Mucosa of descending colon (tissue), 3 donors: ENCODE results near the gene DDAH1. TPM values are rescaled to one million over a fixed set of nuclear protein-coding genes. Genes with fewer than 3 reads are reported as not detected.

Experiments used
- ATAC-seq: fragments of 200-7000 bp; cut with Tn5 transposase; one replicate; pipeline ENCODE4 v1.9.1; 2020; ENCODE audit warnings: mild to moderate bottlenecking, moderate library complexity
- DNase-seq, 3 donors: peaks; one replicate each; pipeline ENCODE4 v3.0.0-alpha.2; 2020
- H3K36me3 ChIP-seq: fragments of 200-600 bp; one replicate; pipeline ENCODE4 v1.8.0; 2021; ENCODE audit warnings: low read depth, mild to moderate bottlenecking
- H3K4me1 ChIP-seq: fragments of 200-600 bp; one replicate; pipeline ENCODE4 v1.8.0; 2021; ENCODE audit warnings: low read depth, mild to moderate bottlenecking
- H3K4me3 ChIP-seq: fragments of 200-600 bp; one replicate; pipeline ENCODE4 v1.8.0; 2021; ENCODE audit warnings: mild to moderate bottlenecking
- H3K9me3 ChIP-seq: fragments of 200-600 bp; one replicate; pipeline ENCODE4 v1.8.0; 2021; ENCODE audit warnings: mild to moderate bottlenecking
- intact Hi-C, 2 donors: fragments of 100-400 bp; cut with DNase I in 1 of 2; cut with micrococcal nuclease in 1 of 2; formaldehyde crosslinking; loops; one replicate each; pipeline versions ENCODE4 v1.11.0 to v1.11.1; 2022; cut with DNase I, micrococcal nuclease
- total RNA-seq, 3 donors: library from RNA; stranded (reverse); fragmentation: NEBNext Ultra II Directional in 2 of 3; extraction: Animal tissue kit (Norgen Biotek cat#: 25700) in 2 of 3; gene quantifications; one replicate each; pipeline versions ENCODE4 v1.2.1 to v1.2.4, GENCODE V29; 2021 to 2023
- TF ChIP-seq, protein P1 (sequence below): fragments of 200-600 bp; IDR thresholded peaks from one replicate; pipeline ENCODE4 v1.8.0; 2022; ENCODE audit warnings: antibody characterized with exemption, mild to moderate bottlenecking
- donor health status: DM: no; HTN: no; CAD: no; lungs with moderate emphysema.
- donor health status: DM: no; HTN: no; CAD: no.
- donor health status: DM: no; HTN: yes; CAD: no.

The DDAH1 gene
- total RNA-seq, 3 donors from 2014 or later = 45.9 to 86.3 (median 74.1) TPM

DNA sequence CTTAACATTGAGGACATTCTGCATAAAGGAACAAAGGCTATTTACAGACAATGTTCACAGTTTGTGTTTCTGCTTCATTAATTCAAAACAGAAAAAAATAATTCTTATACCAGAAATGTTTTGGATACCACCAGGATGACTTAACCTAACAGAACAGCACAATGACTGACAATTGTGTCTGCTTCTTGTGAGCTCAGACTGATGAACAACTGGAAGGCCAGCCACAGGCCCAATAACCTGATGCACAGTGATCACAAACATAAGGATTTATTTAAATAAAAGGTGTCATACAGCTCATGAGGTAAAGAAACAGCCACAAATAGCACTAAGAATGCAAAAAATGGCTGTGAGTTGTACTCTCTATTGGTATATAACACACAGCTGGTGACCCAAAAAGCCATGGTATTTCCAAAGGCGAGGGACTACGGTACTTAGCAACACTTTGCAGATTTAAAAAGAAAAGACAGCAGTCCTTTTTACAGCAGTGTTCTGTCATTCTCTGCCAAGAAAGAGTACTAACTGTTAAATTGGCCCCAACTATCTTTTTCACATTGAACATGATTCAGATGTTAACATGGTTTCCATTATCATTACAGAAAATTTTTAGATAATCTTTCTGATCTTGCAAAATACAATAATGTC is 32.1 kb upstream of the DDAH1 start:
- no peak for DNase-seq
- no peak for ATAC-seq
- TF ChIP-seq, protein P1, sequence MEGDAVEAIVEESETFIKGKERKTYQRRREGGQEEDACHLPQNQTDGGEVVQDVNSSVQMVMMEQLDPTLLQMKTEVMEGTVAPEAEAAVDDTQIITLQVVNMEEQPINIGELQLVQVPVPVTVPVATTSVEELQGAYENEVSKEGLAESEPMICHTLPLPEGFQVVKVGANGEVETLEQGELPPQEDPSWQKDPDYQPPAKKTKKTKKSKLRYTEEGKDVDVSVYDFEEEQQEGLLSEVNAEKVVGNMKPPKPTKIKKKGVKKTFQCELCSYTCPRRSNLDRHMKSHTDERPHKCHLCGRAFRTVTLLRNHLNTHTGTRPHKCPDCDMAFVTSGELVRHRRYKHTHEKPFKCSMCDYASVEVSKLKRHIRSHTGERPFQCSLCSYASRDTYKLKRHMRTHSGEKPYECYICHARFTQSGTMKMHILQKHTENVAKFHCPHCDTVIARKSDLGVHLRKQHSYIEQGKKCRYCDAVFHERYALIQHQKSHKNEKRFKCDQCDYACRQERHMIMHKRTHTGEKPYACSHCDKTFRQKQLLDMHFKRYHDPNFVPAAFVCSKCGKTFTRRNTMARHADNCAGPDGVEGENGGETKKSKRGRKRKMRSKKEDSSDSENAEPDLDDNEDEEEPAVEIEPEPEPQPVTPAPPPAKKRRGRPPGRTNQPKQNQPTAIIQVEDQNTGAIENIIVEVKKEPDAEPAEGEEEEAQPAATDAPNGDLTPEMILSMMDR = no peak
- Histone ChIP-seq H3K4me1 (no peaks in the 10 kb centered on the region), H3K9me3 (no peaks in the 10 kb centered on the region), H3K36me3 (no peaks in the 10 kb centered on the region), H3K4me3 (no peak overlapping the region)
- intact Hi-C loops = no loop called here

- H3K9me3 ChIP-seq = no peaks in the 10 kb centered on the region
- intact Hi-C loops = no loop called here
- H3K4me3 ChIP-seq = no peak overlapping the region
- peak; percentile 43 for ATAC-seq
- no peaks in the 10 kb centered on the region for H3K36me3 ChIP-seq
- H3K4me1 ChIP-seq = no peaks in the 10 kb centered on the region
- TF ChIP-seq, protein P1 = no peak
- DNase-seq = peak in 1 of 3 donors; percentile 7
Observed at GRCh38 chr1:85495556-85495955, 30.6 kb upstream of the DDAH1 start.

- intact Hi-C loops = no loop called here
- Histone ChIP-seq H3K36me3 (no peaks in the 10 kb centered on the region), H3K4me1 (no peaks in the 10 kb centered on the region), H3K9me3 (no peaks in the 10 kb centered on the region), H3K4me3 (no peak overlapping the region)
- DNase-seq (peak in 1 of 3 donors; percentile 7), ATAC-seq (no peak)
- TF ChIP-seq, protein P1 = no peak
Observed at GRCh38 chr1:85494904-85495266, 29.9 kb upstream of the DDAH1 start.

DNA sequence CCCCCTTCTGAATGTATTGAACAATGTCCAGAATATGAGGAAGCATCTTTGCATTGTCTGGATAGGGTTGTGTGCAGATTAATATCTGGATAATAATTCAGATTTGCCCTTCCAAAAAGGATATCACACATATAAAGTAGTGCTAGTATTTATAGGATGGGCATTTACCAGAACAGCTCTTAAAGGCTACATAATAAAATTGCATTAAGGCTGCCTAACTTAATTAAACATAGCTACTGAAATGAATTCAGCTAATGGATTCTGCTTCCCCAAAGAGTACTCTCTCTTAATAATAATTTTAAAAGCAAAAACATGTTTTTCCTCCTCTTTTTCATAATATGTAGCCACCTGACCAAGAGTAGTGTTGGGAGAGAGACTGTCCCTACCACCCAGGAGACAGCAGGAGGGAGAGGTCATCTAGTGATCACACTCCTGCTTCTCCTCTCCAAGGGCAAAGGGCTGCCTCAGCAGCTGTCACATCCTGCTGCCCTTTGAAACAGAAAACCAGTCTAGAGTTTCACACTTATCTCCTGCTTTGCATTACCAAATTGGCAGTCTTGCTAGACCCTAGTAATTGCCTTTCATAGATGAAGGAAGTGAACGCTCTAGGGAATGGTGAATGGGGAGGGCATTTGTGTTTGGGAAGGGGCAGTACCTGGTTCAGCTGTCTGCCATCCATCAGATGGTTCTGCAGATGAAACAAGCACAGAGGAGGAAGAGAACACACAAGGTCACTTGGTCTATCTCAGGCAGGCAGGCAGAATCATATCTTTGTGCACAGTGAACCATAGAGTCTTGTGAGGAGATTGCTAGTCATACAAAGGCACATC is 29.3 kb upstream of the DDAH1 start:
- Histone ChIP-seq H3K36me3 (no peaks in the 10 kb centered on the region), H3K9me3 (no peaks in the 10 kb centered on the region), H3K4me1 (no peaks in the 10 kb centered on the region), H3K4me3 (no peak overlapping the region)
- intact Hi-C loops = no loop called here
- TF ChIP-seq, protein P1 = no peak
- ATAC-seq (no peak), DNase-seq (no peak)

DNA sequence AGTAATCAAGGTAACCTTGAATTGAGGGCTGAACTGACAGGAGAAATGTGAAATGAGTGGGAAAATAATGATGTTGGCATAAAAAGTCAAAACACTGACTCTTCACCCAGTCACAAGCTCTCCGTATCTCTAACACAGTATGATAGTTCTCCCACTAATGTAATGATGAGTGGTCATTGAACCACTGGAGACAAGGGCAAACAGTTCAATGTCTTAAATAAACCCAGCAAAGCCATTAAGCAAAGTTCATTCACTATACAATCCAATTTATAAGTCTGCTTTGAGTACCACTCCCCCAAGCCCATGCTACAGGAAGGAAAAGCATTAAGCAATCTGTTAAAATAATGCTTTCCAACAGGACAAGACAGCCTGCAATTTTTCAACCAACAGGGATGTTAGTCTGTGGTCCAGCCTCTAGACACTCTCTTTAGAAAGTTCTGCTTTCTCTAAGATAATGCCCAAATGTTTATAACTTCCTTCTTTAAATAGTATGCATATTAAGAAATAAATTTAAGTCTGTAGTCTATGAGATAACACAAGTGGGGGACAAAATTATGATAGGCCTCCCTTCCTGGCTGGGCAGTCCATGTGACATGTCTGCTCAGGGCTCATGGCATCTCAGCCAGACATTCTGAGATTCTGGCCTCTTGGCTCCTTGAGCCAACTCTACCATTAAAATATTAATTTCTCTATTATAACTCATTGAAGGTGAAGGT is 25.5 kb upstream of the DDAH1 start:
- Histone ChIP-seq H3K4me1 (no peaks in the 10 kb centered on the region), H3K9me3 (no peaks in the 10 kb centered on the region), H3K36me3 (no peaks in the 10 kb centered on the region), H3K4me3 (no peak overlapping the region)
- ATAC-seq (no peak), DNase-seq (no peak)
- TF ChIP-seq, protein P1 = no peak
- intact Hi-C loops = no loop called here
